Stimulated activated CD8-positive, alpha-beta memory T cell treated with anti-CD3 and anti-CD28 coated beads, Interleukin-4, amount 100 ng/mL, for 4 hours (primary cell): ENCODE data around the gene PDLIM7.
"Not testable (repeated sequence)": the region's sequence is repeated elsewhere in the genome, so short reads cannot be mapped to it uniquely, and the experiment has no call there.

ENCODE experiments used
- DNase-seq, 2 donors: peaks; one replicate each; pipeline ENCODE4 v3.0.0-alpha.2; 2020; ENCODE audit warnings: low read depth in 2 of 2, low spot score in 1 of 2

The PDLIM7 gene, protein sequence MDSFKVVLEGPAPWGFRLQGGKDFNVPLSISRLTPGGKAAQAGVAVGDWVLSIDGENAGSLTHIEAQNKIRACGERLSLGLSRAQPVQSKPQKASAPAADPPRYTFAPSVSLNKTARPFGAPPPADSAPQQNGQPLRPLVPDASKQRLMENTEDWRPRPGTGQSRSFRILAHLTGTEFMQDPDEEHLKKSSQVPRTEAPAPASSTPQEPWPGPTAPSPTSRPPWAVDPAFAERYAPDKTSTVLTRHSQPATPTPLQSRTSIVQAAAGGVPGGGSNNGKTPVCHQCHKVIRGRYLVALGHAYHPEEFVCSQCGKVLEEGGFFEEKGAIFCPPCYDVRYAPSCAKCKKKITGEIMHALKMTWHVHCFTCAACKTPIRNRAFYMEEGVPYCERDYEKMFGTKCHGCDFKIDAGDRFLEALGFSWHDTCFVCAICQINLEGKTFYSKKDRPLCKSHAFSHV

DNA sequence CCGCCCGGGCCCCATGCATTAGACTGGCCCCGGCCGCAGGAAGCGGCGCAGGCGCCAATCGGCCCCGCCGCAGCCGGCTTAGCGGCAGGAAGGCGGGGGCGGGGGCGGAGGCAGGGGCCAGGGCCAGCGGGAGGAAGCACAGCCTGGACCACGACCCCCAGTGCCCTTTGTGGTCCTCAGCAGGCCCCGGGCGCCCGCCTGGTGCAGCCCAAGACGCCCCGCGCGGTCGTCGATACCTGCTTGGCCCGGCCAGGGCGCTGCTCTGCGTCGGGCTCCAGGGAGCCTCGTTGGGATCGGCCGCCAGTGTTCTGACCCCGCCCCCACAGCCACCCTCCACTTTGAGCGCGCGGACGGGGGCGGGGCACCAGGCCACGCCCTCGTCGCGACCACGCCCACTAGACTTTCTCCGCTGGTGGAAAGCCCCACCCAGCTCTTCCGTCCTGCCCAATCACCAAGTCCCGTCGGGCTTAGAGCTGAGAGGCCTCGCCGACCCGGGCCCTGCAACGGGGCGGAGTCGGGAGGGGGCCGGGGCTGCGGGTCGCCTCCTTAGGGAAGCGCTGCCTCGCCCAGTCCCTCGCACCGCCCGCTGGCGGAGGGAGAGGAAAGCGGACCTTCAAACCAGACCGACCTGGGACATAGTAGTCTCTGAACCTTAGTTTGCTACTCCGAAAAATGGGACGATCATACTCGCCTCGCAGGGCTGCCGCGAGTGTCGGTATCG is at the start of gene PDLIM7:
Gene PDLIM7, minus strand, starts transcription at position 313 of the 721 bp plus-strand sequence. CDS start 1,092 bp downstream, outside the sequence.
- peak; percentile 74 to 85 for DNase-seq

GRCh38 chr5:177546258-177546741 is 48.9 kb upstream of the PDLIM7 start:
- no peak for DNase-seq

DNA sequence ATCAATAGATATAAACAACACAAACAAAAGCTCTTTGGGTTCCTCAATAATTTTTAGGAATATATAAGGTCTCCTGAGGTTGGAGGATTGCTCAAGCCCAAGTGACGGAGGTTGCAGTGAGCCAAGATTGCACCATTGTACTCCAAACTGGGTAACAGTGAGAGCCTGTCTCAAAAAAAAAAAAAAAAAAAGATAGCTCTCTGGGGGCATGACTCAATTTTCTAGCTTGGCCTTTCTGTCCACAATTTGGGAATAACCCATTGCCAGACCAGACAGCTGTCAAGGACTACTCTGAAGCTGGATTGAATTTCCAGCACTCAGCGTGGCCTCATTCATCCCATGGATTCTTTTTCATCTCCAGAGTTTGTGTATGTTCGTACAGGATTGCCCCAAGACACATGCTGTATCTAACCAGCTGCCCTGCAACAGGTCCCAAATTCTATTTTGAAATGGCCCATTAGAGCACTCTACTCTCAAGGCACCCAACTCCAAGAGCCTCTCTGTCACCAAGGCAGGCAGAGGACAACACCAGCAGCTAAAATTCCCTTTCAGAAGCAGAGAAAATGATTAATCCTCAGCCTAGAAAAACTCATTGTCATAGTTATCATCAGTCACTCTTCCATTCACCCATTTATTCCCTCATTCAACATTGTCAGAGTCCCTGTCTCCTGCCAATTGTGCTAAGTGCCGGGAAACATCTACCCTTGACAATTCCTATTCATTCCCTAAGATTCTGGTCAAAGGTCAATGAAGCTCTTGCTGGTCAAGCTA is 48.3 kb upstream of the PDLIM7 start:
- no peak for DNase-seq

DNA sequence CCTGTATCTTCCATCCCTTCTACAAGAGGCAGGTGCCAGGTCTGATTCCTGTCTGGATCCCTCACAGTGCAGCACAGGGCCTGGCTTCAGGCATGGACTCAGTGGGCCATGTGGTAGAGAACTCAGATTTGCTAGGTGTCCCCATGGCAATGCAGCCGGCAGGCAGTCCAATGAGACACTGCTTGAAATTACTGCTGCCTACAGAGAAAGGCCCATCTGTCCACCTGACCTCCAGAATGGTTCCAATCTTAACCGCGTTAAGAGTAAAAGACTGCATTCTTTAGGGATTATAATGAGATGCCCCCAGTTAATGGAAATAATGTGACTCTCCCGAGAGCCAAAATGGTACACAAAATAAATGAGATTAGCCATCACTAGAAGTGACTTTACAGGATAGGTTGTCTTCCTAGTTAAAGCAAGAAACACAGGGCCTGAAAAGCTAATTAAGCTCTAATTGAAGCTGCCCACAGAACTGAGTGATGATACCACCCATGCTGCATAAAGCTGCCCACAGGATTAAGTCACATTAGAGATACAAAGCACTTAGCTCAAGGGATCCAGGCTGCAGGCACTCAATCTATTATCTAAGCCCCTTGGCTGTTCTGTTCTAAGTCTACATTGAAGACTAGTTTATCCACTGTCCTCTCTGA is 45.5 kb upstream of the PDLIM7 start:
- DNase-seq: no peak

DNA sequence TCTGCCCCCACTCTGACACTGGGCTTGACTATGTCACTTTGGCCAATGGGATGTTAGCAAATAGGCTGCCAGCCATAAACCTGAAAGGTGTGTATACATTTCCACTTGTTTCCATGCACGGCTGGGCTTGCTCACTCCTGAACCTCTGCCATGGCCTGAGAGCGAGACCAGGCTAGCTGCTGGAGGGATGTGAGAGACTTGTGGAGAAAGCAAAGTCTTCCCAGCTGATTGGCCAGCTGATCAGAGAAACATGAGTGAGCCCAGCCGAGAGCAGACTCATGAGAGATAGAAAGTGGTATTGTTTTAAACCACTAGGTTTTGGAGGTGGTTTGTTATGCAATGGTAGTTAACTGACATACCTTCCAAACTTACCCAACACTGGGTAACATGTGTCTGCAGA is 43.0 kb upstream of the PDLIM7 start:
- no peak for DNase-seq

- DNase-seq: no peak
Observed at GRCh38 chr5:177539411-177539810, 42.0 kb upstream of the PDLIM7 start.

GRCh38 chr5:177538876-177539275 is 41.5 kb upstream of the PDLIM7 start:
- no peak for DNase-seq

DNA sequence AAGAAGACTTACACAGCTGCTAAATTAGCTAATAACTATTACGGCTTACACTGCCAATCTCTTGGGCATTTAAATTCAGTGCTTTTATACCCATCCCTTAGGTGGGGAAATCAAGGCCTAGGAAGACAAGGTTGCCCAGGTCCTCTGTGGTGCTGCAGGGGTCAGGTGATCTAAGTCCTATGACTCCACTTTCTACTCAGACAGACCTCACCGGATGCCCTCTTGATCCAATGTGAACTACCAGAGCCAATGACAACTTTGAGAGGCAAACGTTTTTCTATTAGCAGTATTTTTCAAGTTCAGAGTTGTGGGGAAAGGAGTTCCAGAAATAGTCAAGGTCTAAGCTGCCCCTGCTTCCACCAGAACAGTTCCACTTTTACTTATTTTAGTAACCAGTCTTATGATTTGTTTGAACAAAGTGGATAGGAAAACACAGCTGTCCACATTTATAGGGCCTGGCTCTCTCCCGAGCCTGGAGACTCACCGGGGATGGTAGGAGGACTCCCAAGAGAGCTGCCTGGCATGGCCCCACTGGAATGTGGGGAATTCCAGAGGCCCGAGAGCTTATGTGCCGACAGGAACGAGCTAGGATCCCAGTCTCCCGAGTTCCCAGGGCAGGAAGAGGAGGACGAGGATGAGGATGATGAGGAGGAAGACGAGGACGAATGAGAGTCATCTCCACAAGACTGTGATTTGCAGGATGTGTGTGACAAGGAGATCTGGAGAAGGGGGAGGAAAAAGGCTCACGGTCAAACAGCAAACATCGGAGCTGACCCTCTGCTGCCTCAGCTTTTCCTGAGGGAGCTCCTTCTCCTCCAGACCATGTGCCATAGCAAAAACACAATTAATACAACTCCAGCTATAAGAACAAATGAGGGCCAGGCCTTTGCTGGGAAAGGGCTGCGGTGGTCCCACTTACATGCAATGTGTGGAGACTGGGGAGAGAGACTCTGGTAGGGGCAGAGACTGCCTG is 40.3 kb upstream of the PDLIM7 start:
- no peak for DNase-seq

- no peak for DNase-seq
Observed at GRCh38 chr5:177536386-177536785, 39.0 kb upstream of the PDLIM7 start.

DNA sequence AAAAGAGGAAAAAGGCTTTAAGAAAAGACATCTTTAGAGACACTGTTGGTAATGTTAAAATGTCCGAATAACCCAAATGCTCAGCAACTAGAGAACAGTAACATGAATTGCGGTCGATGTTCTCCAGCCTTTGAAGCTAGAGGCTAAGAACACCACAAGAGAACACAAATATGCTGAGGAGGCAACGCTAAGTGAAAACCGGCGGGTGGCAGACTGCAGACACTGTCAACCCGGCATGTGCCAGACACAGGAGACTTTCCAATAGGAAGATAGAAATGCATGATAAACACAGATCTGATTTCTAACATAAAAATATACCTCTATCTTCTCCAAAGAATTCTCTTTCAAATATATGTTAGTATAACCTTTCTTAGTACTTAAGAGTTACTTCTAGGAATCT is 37.7 kb upstream of the PDLIM7 start:
- no peak for DNase-seq

GRCh38 chr5:177534433-177534832 is 37.0 kb upstream of the PDLIM7 start:
- not testable (repeated sequence) for DNase-seq

GRCh38 chr5:177531209-177531940 is 34.0 kb upstream of the PDLIM7 start:
- no peak for DNase-seq

GRCh38 chr5:177530638-177531037 is 33.2 kb upstream of the PDLIM7 start:
- no peak for DNase-seq

DNA sequence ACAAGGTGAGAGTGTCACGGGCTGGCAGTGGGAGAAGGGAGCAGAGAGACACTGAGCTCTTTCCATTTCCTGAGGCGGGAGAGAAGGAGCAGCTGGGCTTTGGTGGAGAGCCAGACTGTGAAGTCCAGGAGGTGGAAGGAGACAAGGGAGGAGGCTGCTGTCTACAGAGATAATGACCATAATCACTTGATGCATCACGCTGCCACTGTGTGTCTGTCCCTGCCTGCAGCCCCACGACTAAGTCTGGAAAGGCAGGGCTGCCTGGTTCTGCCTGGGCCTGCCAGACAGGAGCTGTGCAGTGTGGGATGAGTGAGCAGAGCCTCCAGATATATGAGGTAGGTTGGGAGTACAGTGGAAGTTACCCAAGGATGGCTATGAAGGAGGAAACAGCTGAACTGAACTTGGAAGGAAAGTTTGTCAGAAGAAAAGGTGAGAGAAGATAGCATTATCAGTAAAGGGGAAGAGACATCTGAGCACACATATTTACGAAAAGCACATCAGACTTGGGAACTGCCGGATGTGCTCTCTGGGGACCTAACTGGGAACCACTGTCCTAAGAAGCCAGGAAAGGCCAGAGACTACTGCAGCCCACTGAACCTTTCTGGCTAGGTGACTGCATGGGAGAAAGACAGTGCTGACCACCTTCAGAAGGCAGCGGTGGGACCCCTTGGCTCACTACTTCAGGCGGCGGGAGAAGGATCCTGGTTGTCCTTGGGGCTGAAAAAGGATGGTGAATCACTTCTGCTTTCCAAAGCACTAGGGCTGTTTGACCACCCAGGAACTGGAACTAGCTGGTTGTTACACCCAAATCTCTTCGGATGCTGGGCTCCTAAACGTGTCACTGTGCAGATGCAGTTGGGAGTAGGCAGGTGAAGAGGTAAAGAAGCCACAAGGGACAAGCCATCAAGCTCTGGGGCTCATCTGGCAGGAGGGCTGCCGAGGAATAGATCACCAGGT is 32.1 kb upstream of the PDLIM7 start:
- no peak for DNase-seq

- DNase-seq: no peak
Observed at GRCh38 chr5:177528631-177529030, 31.2 kb upstream of the PDLIM7 start.

DNA sequence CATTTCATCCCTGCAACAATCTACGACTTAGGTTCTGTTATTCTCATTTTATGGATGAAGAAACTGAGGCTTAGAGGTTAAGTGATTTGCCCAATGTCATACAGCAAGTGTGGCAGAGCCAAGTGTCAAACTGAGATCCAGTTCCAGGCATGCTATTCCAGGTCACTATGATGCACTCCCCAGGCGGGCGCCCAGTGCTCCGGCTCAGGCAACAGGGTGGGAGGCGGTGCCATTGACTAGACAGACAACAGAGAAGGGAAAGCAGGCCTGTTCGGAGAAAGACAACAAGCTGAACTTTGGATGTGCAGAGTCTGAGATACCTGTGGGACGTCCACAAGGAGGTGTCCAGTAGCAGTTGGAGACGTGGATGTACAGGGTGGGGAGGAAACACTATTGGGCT is 30.2 kb upstream of the PDLIM7 start:
- no peak for DNase-seq

GRCh38 chr5:177526791-177527190 is 29.4 kb upstream of the PDLIM7 start:
- DNase-seq: no peak

- DNase-seq: no peak
Observed at GRCh38 chr5:177526191-177526590, 28.8 kb upstream of the PDLIM7 start.
